SK-N-SH treated with all-trans-retinoic acid at 6 μM for 48 hours (cell line): Measurements from ENCODE around the gene TMEM50A.

Source experiments
- ATAC-seq: fragments of 200-7000 bp; cut with Tn5 transposase; 3 replicates; pipeline ENCODE4 v1.9.1; 2020; ENCODE audit warnings: mild to moderate bottlenecking, moderate library complexity
- ARNTL ChIP-seq: fragments of 450-650 bp; formaldehyde crosslinking; IDR thresholded peaks from 2 replicates; pipeline ENCODE4 v1.5.0; 2020; ENCODE audit warnings: low read depth, mild to moderate bottlenecking, moderate library complexity, borderline replicate concordance
- BACH2 ChIP-seq: fragments of 250-450 bp; sonication (Bioruptor Pico); IDR thresholded peaks from 2 replicates; pipeline ENCODE4 v1.9.0; 2021; ENCODE audit warnings: mild to moderate bottlenecking, borderline replicate concordance
- CREB5 ChIP-seq: fragments of 250-450 bp; sonication (Bioruptor Pico); IDR thresholded peaks from 2 replicates; pipeline ENCODE4 v1.5.1; 2020; ENCODE audit warnings: low read depth, mild to moderate bottlenecking, moderate library complexity
- CSDC2 ChIP-seq: fragments of 250-450 bp; sonication (Bioruptor Pico); IDR thresholded peaks from 2 replicates; pipeline ENCODE4 v1.5.0; 2020; ENCODE audit warnings: mild to moderate bottlenecking, moderate library complexity
- CSRNP3 ChIP-seq: fragments of 250-450 bp; sonication (Bioruptor Pico); IDR thresholded peaks from 2 replicates; pipeline ENCODE4 v1.5.1; 2021; ENCODE audit warnings: mild to moderate bottlenecking, moderate library complexity
- ISL1 ChIP-seq: fragments of 250-450 bp; sonication (Bioruptor Pico); IDR thresholded peaks from 2 replicates; pipeline ENCODE4 v2.1.2; 2022; ENCODE audit warnings: mild to moderate bottlenecking, moderate library complexity
- OSR1 ChIP-seq: fragments of 250-450 bp; sonication (Bioruptor Pico); IDR thresholded peaks from 2 replicates; pipeline ENCODE4 v1.8.0; 2022; ENCODE audit warnings: moderate library complexity, mild to moderate bottlenecking, inconsistent platforms
- PATZ1 ChIP-seq: fragments of 250-450 bp; sonication (Bioruptor Pico); IDR thresholded peaks from 2 replicates; pipeline ENCODE4 v1.8.0; 2020; ENCODE audit warnings: mild to moderate bottlenecking, moderate library complexity, borderline replicate concordance
- POU6F1 ChIP-seq: fragments of 250-450 bp; sonication (Bioruptor Pico); IDR thresholded peaks from 2 replicates; pipeline ENCODE4 v1.8.0; 2021; ENCODE audit warnings: low read depth, mild to moderate bottlenecking, moderate library complexity, borderline replicate concordance
- TOX ChIP-seq: fragments of 250-450 bp; sonication (Bioruptor Pico); IDR thresholded peaks from 2 replicates; pipeline ENCODE4 v1.8.0; 2021; ENCODE audit warnings: mild to moderate bottlenecking, moderate library complexity, borderline replicate concordance
- TSHZ2 ChIP-seq: fragments of 250-450 bp; sonication (Bioruptor Pico); IDR thresholded peaks from 2 replicates; pipeline ENCODE4 v1.5.0; 2020; ENCODE audit warnings: mild to moderate bottlenecking, moderate library complexity
- ZC3H10 ChIP-seq: fragments of 250-450 bp; sonication (Bioruptor Pico); IDR thresholded peaks from 2 replicates; pipeline ENCODE4 v1.5.1; 2021; ENCODE audit warnings: mild to moderate bottlenecking, moderate library complexity
- ZFP3 ChIP-seq: fragments of 250-450 bp; sonication (Bioruptor Pico); IDR thresholded peaks from 2 replicates; pipeline ENCODE4 v1.5.0; 2020; ENCODE audit warnings: mild to moderate bottlenecking, moderate library complexity
- ZFP30 ChIP-seq: fragments of 450-650 bp; formaldehyde crosslinking; IDR thresholded peaks from 2 replicates; pipeline ENCODE4 v1.5.0; 2022; ENCODE audit warnings: mild to moderate bottlenecking, moderate library complexity
- ZNF70 ChIP-seq: fragments of 450-650 bp; formaldehyde crosslinking; IDR thresholded peaks from 2 replicates; pipeline ENCODE4 v1.5.0; 2020; ENCODE audit warnings: mild to moderate bottlenecking, moderate library complexity
- ZNF8 ChIP-seq: fragments of 450-650 bp; formaldehyde crosslinking; IDR thresholded peaks from 2 replicates; pipeline ENCODE4 v1.5.0; 2020; ENCODE audit warnings: mild to moderate bottlenecking, moderate library complexity

TMEM50A gene

GRCh38 chr1:25355841-25356395 is 17.8 kb downstream of the TMEM50A start:
- peak; percentile 36 for ATAC-seq
- no peak for TF ChIP-seq ZFP3 (CRISPR knock-in tag)
- no peak for TF ChIP-seq ZFP30 (CRISPR knock-in tag)
- TF ChIP-seq POU6F1 (CRISPR knock-in tag): no peak
- no peak for TF ChIP-seq ZNF8
- TF ChIP-seq OSR1 (CRISPR knock-in tag): no peak
- TF ChIP-seq CSRNP3 (CRISPR knock-in tag): no peak
- TF ChIP-seq CSDC2 (CRISPR knock-in tag): no peak
- no peak for TF ChIP-seq BACH2 (CRISPR knock-in tag)
- TF ChIP-seq ARNTL (CRISPR knock-in tag): no peak
- no peak for TF ChIP-seq ZC3H10 (CRISPR knock-in tag)
- no peak for TF ChIP-seq CREB5 (CRISPR knock-in tag)
- no peak for TF ChIP-seq TSHZ2 (CRISPR knock-in tag)

GRCh38 chr1:25356441-25356840 is 18.3 kb downstream of the TMEM50A start:
- TF ChIP-seq ZNF70 (CRISPR knock-in tag): no peak

GRCh38 chr1:25356848-25357247 is 18.7 kb downstream of the TMEM50A start:
- TF ChIP-seq ISL1: 0 out of 2 replicates have a peak, but pooled peaks have one; percentile 19
- TF ChIP-seq PATZ1 (CRISPR knock-in tag): no peak
- peak; percentile 60 for ATAC-seq

More at GRCh38 chr1:25356441-25356840, 18.3 kb downstream of the TMEM50A start:
- ATAC-seq: peak; percentile 39

- peak; percentile 11; the same call in 1 of the 3 replicates for ATAC-seq
- no peak for TF ChIP-seq OSR1 (CRISPR knock-in tag)
- no peak for TF ChIP-seq CREB5 (CRISPR knock-in tag)
- no peak for TF ChIP-seq TOX (CRISPR knock-in tag)
- TF ChIP-seq CSDC2 (CRISPR knock-in tag): no peak
Measured at GRCh38 chr1:25360596-25361581, 22.8 kb downstream of the TMEM50A start.
